Iris pigment epithelial cell (primary cell): ENCODE data around the gene TRPV4.
"Not testable (repeated sequence)": the region's sequence is repeated elsewhere in the genome, so short reads cannot be mapped to it uniquely, and the experiment has no call there.

Experiments used
- DNase-seq: peaks from one replicate; pipeline ENCODE4 v3.0.0-alpha.2; 2011; ENCODE audit warnings: low read depth

Gene TRPV4

DNA sequence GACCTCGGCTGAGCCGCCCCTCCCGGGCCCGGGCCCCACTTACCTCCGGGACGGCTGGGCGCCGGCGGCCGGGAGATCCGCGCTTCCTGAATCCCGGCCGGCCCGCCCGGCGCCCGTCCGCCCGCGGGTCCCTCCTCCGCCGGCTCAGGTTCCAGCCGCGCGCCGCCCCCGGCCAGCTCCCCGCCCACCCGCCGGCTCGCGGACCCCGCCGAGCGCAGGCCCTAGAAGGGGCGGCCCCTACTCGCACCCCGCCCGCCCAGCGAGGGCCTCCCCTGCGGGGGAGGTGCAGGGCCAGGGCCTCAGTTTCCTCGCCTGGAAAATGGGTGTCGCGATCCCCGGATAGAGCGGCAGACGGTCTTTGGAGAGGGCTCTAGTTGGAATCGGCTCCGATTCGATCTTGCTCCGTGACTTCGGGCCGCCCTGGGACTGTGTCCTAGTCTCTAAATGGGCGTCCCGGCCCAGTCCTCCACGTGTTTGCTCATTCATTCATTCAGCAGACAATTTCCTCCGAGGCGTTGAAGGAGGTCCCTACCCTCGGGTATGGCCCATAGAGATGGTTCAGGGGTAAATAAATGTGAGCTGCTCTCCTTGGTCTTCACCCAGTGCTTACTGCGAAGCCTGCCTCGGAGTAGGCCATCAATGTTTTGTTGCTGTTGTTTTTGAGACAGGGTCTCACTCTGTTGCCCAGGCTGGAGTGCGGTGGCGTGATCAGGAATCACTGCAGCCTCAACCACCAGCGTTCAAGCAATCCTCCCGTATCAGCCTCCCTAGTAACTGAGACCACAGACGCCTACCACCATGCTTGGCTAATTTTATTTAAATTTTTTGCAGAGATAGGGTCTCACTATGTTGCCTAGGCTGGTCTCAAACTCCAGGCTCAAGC lies at the start of gene TRPV4:
Gene TRPV4 (minus strand): TSS at position 92 of the 883 bp plus-strand sequence. CDS start 18,602 bp downstream, outside the sequence.
- DNase-seq: peak; percentile 36

DNA sequence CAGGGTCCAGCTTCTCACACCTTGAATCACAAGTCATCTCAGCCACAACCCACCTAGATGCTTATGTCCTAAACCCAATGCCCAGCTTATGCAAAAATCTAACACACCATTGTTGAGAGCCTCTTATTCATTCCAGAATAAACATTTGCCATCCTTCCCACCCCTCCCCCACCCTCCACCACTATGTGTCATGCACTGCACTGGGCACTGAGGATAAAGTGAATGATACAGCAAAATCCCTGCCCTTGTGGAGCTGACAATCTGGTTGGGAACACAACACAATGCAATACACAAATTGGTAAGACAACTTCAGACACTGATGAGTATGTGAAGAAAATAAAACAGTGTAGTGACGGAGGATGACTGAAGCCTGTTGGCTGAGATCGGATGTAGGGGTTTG lies 48.6 kb upstream of the TRPV4 start:
- DNase-seq: no peak

DNA sequence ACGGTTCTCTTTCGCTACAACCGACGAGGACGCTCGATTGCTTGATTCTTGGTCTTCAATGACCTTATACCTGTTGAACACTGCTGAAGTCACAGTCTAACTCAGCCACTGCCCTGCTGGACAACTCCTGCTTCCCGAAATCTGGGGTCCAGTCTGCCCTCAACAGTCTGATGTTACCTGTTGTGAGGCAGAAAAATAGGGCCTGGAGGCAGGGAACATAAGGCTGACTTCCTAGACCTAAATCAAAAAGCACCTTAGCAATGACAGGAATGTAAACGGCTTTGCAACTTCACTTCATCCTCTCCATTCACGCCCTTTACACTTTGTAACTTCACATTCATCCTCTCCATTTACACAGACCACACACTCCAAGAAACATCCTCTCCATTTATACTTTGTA lies 47.7 kb upstream of the TRPV4 start:
- DNase-seq: no peak

DNA sequence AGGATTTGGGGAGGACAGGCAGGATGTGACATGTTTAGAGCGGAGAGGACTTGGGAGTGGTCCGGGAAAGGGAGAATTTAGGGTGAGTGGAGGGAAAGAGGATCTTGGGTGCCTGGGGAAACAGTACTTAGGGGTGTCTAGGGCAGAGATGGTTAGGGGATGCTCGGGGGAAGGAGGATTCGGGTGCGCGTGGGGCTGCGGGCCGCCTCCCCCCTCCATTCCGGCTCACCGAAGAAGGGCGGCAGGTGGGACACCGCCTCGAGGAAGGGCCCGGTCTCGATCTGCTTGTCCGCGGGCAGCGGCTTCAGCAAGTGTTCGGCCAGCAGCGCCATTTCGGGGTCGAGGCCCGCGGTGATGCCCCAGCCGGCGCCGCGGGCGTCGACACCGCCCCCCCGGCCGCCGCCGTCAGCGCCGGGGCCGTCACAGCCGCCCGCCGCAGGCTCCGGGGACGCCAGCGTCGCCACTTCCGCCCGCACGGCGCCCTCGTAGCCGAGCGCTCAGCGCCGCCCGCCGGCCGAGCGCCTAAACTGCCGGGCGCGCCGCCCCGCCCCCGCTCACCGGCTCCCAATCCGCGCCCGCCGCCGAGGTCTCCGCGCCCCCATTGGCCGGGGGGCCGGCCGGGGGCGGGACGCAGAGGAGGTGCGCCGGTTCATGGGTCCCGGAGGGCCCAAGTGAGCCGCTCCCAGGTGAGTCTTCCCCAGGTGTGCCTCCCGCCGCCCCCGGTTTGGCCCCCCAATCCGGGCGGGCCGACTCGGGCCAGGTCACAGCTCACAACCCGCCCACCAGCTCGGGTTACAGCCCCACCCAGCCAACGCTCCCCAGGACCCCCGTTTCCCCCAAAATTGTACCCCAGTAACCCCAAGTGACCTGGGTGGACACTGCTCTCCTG lies 47.1 kb upstream of the TRPV4 start, which contains the start of gene GLTP:
Gene GLTP (minus strand): TSS at position 499 of the 889 bp plus-strand sequence. CDS start 167 bp downstream, at position 332.
- peak; percentile 69 for DNase-seq

DNA sequence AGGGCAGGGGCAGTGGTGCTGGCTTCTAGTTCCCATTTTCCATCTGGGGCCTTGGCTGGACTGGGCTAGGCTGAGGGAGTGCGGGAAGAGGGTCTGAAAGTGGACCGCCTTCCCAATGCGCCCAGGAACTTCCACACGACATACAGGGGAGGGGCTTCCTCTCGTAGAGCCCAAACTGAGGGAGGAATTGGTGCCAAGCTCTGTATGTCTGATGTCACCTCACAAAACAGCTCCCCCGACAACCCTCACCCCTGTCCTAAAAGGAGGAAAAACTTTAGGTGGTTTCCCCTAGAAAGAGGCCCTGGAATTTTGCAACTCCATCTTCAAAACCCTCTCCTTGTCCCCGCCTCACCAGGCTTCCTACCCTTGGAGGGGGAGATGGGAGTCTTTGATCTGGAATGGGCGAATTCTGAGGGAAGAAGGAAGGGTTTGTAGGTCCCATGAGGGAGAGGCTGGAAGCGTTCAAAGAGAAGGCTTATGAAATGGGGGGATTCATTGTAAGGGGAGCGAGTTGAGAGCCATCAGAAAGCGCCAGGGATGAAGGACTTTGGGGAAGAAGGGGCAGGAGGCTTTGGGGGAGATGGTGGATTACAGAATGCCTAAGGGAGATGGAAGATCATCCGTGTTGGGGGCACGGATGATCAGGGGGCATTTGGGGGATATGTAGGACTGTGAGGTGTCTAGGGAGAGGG lies 46.3 kb upstream of the TRPV4 start:
- DNase-seq: peak; percentile 9

DNA sequence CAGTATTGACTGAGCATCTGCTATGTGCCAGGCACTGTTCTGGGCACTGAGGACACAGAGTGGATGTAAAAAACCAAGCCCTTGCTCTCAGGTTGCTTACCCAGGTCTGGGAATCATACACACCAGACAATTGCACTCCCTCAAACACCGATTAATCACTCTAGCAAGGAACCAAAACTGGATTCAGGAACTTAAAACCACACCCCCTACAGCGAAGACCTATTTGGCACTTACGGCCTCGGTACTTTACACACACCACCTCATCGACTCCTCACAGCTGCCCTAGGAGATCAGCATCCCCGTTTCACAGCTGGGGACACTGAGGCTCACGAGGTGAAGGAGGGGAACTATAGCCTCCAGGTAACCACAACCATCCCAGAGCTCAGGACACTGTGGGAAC lies 45.6 kb upstream of the TRPV4 start:
- DNase-seq: no peak

DNA sequence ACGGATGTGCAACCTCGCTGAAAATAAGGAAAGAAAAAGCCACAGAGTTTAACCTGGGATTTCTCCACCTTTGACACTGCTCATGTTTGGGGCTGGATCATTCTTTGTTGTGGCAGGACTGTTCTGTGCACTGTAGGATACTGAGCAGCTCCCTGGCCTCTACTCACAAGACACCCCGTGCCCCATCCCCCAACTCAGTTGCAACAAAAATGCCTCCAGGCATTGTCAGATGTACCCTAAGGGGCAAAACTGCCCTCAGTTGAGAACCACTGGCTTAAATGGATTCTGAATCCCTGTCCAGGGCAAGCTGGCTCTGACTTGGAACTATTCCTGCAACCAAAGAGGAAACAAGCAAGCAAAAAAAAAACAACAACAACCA lies 45.0 kb upstream of the TRPV4 start:
- no peak for DNase-seq

DNA sequence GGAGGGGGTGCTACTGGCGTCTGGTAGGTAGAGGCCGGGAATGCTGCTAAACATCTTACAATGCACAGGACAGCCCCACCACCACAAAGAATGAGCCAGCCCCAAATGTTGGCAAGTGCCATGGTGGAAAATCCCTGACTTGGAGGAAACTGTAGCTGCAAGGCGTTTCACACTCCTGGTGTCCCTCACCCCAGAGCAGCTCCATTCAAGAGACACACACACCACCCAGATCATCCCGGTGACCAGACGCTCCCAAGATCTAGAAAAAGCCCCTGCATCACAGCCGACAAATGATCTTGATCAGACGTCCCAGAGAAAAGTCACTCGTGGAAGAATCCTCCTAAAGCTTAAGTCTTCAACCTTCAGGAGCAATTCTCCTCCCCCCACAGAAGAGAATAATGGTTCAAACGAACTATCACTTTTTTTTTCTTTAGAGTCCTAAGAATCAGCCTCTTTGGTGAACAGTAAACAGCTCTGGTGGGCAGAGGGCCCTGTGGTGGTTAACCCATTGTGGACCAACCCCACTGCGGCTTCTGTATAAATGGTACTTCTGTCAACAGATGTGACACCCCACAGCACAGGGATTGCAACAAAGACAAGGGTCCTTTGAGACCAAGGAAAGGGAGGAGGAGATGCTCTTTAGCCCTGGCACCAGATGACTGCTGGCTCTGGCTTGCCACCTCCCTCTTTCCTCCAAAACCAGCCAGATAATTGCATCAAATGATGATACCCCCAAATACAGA lies 44.5 kb upstream of the TRPV4 start:
- no peak for DNase-seq

DNA sequence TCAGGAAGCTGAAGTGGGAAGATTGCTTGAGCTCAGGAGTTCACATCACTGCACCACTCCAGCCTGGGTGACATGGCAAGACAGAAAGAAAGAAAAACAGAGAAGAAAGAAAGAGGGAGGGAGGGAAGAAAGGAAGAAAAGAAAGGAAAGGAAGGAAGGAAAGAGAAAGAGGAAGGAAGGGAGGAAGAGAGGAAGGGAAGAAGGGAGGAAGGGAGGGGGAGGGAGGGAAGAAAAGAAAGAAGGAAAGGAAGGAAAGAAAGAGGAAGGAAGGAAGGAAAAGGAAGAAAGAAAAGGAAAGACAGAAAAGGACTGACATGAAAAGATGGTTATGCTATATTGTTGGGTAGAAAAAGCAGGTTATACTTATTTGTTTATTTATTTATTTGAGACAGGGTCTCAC lies 43.2 kb upstream of the TRPV4 start:
- no peak for DNase-seq

DNA sequence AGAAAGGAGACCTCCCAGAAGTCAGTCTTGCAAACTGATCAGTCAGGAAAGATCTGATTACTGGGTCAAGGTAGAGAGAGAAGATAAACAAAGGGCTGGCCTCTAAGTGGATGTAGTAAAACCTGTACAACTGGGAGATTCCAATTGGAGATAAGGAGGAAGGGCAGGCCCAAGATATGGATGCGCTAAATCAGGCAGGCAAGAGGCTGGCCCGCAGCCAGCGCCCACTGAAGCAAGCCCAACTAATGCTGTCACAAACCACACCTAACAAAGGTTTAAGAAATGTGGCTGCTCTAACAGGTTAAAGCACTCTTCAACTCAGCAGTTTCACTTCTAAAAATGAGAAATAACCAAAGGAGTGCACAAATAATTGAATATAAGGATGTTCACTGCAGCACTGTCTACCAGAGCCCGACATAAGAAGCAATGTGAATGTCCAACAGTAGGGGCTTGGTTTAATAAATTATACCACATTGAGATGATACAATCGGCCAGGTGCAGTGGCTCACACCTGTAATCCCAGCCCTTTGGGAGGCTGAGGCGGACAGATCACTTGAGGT lies 42.5 kb upstream of the TRPV4 start:
- DNase-seq: no peak

DNA sequence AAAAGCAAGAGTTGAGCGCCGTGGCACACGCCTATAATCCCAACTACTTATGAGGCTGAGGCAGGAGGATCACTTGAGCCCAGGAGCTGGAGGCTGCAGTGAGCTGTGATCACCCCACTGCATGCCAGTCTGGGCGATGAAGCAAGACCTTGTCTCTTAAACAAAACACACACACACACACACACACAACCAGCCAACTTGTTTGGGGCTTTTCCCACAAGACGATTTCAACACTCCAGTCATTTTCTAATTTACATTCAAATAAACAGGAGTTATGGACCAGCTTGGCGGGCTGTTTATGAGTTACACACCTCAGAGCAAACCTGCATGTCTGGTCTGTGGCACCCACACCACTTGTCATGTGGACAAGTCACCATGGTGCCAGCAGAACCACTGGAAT lies 40.5 kb upstream of the TRPV4 start:
- DNase-seq: peak; percentile 55

DNA sequence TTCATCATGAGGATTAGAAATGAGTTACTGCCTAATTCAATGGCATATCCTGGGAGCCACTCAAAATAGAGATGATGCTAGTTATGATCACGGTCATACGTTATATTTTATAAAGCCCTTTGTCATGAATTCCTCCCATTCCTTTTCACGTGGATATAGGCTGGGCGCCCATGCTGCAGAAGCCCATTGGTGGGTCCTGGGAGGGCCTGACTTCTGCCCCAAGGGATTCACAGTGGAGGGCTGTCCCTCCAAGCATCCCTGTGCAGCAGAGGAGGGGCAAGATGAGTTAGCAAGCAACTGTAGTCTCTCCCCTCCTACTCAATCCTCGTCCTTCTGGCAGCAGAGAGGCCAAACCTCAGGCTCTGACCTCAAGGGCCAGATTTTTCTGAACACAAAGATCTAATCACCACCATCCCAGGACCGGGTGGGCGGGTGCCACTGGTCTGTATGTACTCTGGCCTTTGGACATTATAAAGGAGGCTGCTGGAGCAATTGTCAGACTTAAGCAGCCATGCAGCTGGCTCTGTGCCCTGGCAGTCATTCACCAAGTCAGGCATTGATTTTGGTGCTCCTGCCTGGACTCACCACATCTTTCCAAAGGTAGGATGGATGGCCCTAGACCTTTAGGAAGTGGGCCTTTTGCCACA lies 38.6 kb upstream of the TRPV4 start:
- DNase-seq: peak; percentile 21

DNA sequence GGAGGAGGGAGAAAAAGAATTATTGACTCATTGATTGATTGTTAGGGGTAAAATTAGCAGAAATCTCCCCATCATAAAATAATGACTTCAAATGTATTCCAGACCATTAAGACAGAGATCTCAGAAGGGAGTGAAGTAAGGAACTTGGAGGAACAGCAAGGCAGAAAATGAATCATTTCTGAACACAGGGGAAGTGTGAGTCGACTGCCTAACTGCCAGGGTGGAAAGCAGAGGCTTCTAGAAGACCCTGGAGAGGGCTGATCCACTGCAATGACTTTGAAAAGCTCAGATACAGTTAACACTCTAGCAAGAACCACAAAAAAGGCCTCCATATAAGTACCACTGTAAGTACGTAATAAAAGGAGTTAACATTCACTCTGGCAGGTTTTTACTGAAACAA lies 37.5 kb upstream of the TRPV4 start:
- DNase-seq: peak; percentile 61

DNA sequence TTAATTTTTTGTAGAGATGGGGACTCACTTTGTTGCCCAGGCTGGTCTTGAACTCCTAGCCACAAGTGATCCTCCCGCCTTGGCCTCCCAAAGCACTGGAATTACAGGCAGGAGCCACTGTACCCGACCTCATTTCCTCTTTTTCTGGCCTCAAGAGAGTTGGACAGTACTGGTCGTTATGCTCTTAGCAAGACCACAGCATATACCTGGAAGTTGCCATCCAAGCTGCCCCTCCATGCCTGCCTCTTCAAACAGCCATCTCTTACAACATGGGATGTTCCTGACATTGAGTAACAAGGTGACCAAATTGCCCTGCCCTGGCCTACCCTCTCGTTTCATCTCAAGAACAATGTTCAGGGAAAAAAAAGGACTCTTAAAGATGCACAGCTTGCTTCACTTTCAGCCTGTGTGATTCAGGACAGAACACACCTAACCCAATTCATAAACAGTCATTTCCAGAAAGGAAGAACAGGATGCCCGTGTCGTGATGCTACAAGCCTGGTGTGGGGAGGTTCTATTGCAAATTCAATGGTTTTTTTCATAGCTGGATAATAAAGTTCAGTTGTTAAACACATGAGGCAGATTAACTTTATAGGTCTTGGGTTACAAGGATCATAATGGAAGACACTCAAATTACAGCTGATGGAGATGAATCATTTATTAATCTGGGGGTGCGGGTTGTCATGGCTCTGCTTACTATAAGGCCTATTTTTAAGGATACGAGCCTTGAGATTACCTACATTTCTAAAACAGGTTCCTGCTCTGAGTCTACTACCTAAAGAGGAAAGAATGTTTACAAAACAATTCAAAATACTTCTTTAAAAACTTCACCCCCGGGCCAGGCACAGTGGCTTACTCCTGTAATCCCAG lies 35.2 kb upstream of the TRPV4 start:
- no peak for DNase-seq

DNA sequence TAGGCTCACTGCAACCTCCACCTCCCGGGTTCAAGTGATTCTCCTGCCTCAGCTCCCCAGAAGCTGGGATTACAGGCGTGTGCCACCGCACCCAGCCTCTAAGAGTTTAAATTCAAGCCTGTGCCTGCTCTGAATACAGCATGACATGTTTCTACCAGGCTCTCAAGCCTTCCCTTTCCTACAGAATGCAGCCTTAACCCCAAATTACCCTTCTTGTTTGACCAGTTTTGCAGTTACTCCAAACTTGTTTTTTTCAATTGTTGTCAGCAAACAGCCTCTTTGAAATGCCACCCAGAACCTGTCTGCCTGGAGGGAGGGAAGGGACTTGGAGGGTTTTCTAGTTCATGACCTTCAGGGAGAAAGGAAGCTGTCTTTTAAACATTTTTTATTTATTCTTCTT lies 31.7 kb upstream of the TRPV4 start:
- DNase-seq: no peak

DNA sequence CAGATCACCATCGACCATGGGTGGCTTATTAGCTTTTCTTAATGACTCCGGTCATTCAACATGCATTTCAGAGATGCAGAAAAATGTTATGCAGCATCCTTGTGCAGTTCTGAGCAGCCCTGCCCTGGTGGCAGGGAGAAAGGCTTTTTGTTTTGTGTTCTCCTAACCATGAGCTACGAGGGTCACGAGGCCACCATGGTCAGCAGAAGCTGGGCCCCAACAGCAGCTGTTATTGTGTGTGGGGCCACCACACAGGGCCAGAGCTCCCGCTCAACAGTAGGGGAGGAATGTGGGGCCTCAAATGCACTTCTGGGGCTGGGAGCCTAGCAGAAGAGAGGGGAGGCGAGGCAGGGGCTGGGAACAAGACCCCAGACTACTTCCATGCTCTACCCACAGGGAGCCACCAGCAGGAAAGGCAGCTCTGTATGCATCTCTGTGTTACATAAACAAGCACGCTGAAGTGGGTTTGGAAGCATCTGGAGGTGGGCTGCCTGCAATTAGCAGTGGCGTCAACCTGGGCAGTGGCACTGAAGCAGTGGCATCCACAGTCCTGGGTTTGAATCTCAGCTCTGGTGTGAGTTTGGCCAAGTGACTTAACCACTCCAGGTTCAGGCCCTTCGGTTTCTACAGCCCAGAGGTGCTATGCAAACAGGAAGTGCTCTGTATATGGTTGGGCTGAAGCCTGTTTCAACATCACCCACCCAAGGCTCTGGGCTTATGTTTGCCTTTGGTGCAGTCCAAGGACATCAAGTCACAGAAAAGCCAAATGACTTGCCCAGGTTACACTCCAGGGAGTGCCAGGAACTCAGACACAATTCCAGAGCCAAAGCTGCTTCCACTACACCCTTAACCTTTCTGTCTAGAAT lies 30.9 kb upstream of the TRPV4 start:
- peak; percentile 82 for DNase-seq

DNA sequence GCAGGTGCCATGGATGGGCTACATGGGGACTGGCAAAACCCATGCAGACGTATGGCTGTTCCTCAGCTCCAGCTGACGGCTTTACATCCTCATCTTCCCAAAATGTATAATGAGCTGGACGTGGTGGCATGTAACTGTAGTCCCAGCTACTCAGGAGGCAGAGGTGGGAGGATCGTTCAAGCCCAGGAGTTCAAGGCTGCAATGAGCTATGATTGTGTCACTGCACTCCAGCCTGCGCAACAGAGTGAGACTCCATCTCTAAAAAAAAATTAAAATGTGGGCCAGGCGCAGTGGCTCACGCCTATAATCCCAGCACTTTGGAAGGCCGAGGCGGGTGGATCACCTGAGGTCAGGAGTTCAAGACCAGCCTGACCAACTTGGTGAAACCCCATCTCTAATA lies 29.3 kb upstream of the TRPV4 start:
- DNase-seq: not testable (repeated sequence)

DNA sequence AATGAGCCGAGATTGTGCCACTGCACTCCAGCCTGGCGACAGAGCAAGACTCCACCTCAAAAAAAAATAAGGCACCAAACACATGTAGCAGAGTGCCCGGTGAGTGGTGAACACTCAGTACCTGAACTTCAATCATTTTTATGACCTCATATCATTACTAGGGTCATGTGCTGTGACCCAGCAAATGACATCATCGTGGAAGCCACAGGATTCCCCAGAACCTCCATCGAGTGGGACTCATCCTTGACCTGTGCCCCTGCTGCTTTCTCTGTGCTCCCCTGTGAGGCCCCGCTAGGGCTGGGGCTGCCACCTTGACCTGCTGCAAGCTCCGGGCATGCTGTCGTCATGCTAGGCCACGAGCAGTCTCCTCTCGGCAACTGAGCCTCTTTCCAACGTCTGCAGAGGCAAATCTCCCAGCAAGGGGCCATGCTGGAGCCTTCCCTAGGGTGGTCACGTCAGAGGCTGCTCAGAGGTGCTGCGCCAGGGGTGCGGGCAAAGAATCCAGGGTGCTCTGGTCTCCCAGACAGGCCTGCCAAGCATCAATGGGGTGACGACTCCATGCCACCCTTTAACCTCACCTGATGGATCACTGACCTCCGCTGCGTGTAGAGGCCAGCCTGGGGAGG lies 28.6 kb upstream of the TRPV4 start:
- DNase-seq: no peak
